ENCODE measurements around the gene THRB. TPM values are rescaled to one million over a fixed set of nuclear protein-coding genes. Genes with fewer than 3 reads are reported as not detected.

The THRB gene
- total RNA-seq, 2 experiments from 2014 or later, result not detected

- no peaks in the 10 kb centered on the region for H3K36me3 Mint-ChIP-seq
- no peak overlapping the region for H3K4me3 Mint-ChIP-seq
- no peak for ATAC-seq
- CTCF ChIA-PET, result interaction anchor here (0.7 kb wide), 1 partner anchor 13 kb away, joined by 3 read pairs; no protein-coding TSS in a partner anchor
- no peak for DNase-seq
- no peaks in the 10 kb centered on the region for H3K9me3 Mint-ChIP-seq (ENCODE audit: low read depth)
- H3K27ac Mint-ChIP-seq, result no peak overlapping the region
- H3K4me1 Mint-ChIP-seq, result no peaks in the 10 kb centered on the region
- peaks cover 5% of the 10 kb centered on the region for H3K27me3 Mint-ChIP-seq
Measured at GRCh38 chr3:24305795-24306467, 188.7 kb downstream of the THRB start.

- H3K27ac Mint-ChIP-seq, result no peak overlapping the region
- no peak for DNase-seq
- no peaks in the 10 kb centered on the region for H3K36me3 Mint-ChIP-seq
- no peaks in the 10 kb centered on the region for H3K4me1 Mint-ChIP-seq
- no peaks in the 10 kb centered on the region for H3K9me3 Mint-ChIP-seq (ENCODE audit: low read depth)
- no peak overlapping the region for H3K4me3 Mint-ChIP-seq
- no peak for ATAC-seq
- CTCF ChIA-PET, result no interaction called here
- peaks cover 3% of the 10 kb centered on the region for H3K27me3 Mint-ChIP-seq
Measured at GRCh38 chr3:24303057-24303754, 191.4 kb downstream of the THRB start.

GRCh38 chr3:24302396-24302795 lies 192.3 kb downstream of the THRB start:
- CTCF ChIA-PET, result no interaction called here
- no peaks in the 10 kb centered on the region for H3K27me3 Mint-ChIP-seq
- no peak overlapping the region for H3K27ac Mint-ChIP-seq
- H3K4me3 Mint-ChIP-seq, result no peak overlapping the region
- no peaks in the 10 kb centered on the region for H3K4me1 Mint-ChIP-seq
- H3K36me3 Mint-ChIP-seq, result no peaks in the 10 kb centered on the region
- ATAC-seq, result no peak
- no peak for DNase-seq
- H3K9me3 Mint-ChIP-seq (ENCODE audit: low read depth), result no peaks in the 10 kb centered on the region

- CTCF ChIA-PET, result no interaction called here
- no peak for DNase-seq
- Mint-ChIP-seq H3K4me1 (no peaks in the 10 kb centered on the region), H3K27me3 (no peaks in the 10 kb centered on the region), H3K36me3 (no peaks in the 10 kb centered on the region), H3K9me3 (ENCODE audit: low read depth) (no peaks in the 10 kb centered on the region), H3K27ac (no peak overlapping the region), H3K4me3 (no peak overlapping the region)
- ATAC-seq, result no peak
Measured at GRCh38 chr3:24300949-24301348, 193.7 kb downstream of the THRB start.

GRCh38 chr3:24299806-24300626 lies 194.6 kb downstream of the THRB start:
- H3K36me3 Mint-ChIP-seq, result no peaks in the 10 kb centered on the region
- no peaks in the 10 kb centered on the region for H3K4me1 Mint-ChIP-seq
- H3K27ac Mint-ChIP-seq, result no peak overlapping the region
- ATAC-seq (no peak), DNase-seq (no peak)
- CTCF ChIA-PET, result no interaction called here
- H3K4me3 Mint-ChIP-seq, result no peak overlapping the region
- H3K27me3 Mint-ChIP-seq, result no peaks in the 10 kb centered on the region
- H3K9me3 Mint-ChIP-seq (ENCODE audit: low read depth), result no peaks in the 10 kb centered on the region

- no peaks in the 10 kb centered on the region for H3K9me3 Mint-ChIP-seq (ENCODE audit: low read depth)
- ATAC-seq (no peak), DNase-seq (no peak)
- H3K4me3 Mint-ChIP-seq, result no peak overlapping the region
- no peaks in the 10 kb centered on the region for H3K36me3 Mint-ChIP-seq
- H3K4me1 Mint-ChIP-seq, result no peaks in the 10 kb centered on the region
- no peak overlapping the region for H3K27ac Mint-ChIP-seq
- CTCF ChIA-PET, result no interaction called here
- no peaks in the 10 kb centered on the region for H3K27me3 Mint-ChIP-seq
Measured at GRCh38 chr3:24299246-24299805, 195.3 kb downstream of the THRB start.

GRCh38 chr3:24296441-24297205 lies 198.0 kb downstream of the THRB start:
- no peaks in the 10 kb centered on the region for H3K27me3 Mint-ChIP-seq

GRCh38 chr3:24294150-24294549 lies 200.5 kb downstream of the THRB start:
- DNase-seq (no peak), ATAC-seq (no peak)
- Mint-ChIP-seq H3K36me3 (no peaks in the 10 kb centered on the region), H3K4me1 (no peaks in the 10 kb centered on the region), H3K27ac (no peak overlapping the region), H3K9me3 (ENCODE audit: low read depth) (no peaks in the 10 kb centered on the region), H3K4me3 (no peak overlapping the region), H3K27me3 (no peaks in the 10 kb centered on the region)
- CTCF ChIA-PET, result no interaction called here

More at GRCh38 chr3:24296441-24297205, 198.0 kb downstream of the THRB start:
- no peaks in the 10 kb centered on the region for H3K9me3 Mint-ChIP-seq (ENCODE audit: low read depth)
- ATAC-seq, result no peak
- H3K36me3 Mint-ChIP-seq, result no peaks in the 10 kb centered on the region
- H3K4me3 Mint-ChIP-seq, result no peak overlapping the region
- H3K4me1 Mint-ChIP-seq, result no peaks in the 10 kb centered on the region
- H3K27ac Mint-ChIP-seq, result no peak overlapping the region
- CTCF ChIA-PET, result no interaction called here
- no peak for DNase-seq

- H3K9me3 Mint-ChIP-seq (ENCODE audit: low read depth), result no peaks in the 10 kb centered on the region
- H3K4me1 Mint-ChIP-seq, result no peaks in the 10 kb centered on the region
- DNase-seq, result no peak
- ATAC-seq, result no peak
- no peaks in the 10 kb centered on the region for H3K36me3 Mint-ChIP-seq
- no peak overlapping the region for H3K4me3 Mint-ChIP-seq
- H3K27me3 Mint-ChIP-seq, result no peaks in the 10 kb centered on the region
- CTCF ChIA-PET, result no interaction called here
- H3K27ac Mint-ChIP-seq, result no peak overlapping the region
Measured at GRCh38 chr3:24291646-24292045, 203.0 kb downstream of the THRB start.

GRCh38 chr3:24290596-24290995 lies 204.1 kb downstream of the THRB start:
- ATAC-seq (no peak), DNase-seq (no peak)
- H3K36me3 Mint-ChIP-seq, result no peaks in the 10 kb centered on the region
- no peak overlapping the region for H3K4me3 Mint-ChIP-seq
- no peaks in the 10 kb centered on the region for H3K27me3 Mint-ChIP-seq
- CTCF ChIA-PET, result no interaction called here
- no peak overlapping the region for H3K27ac Mint-ChIP-seq
- H3K9me3 Mint-ChIP-seq (ENCODE audit: low read depth), result no peaks in the 10 kb centered on the region
- H3K4me1 Mint-ChIP-seq, result no peaks in the 10 kb centered on the region

GRCh38 chr3:24288496-24289236 lies 206.0 kb downstream of the THRB start:
- H3K27ac Mint-ChIP-seq, result no peak overlapping the region
- H3K36me3 Mint-ChIP-seq, result no peaks in the 10 kb centered on the region
- H3K9me3 Mint-ChIP-seq (ENCODE audit: low read depth), result no peaks in the 10 kb centered on the region
- H3K4me1 Mint-ChIP-seq, result no peaks in the 10 kb centered on the region
- no peak overlapping the region for H3K4me3 Mint-ChIP-seq
- H3K27me3 Mint-ChIP-seq, result no peaks in the 10 kb centered on the region
- no peak for ATAC-seq
- CTCF ChIA-PET, result no interaction called here
- DNase-seq, result no peak

GRCh38 chr3:24287755-24288450 lies 206.7 kb downstream of the THRB start:
- CTCF ChIA-PET, result no interaction called here
- Mint-ChIP-seq H3K4me1 (no peaks in the 10 kb centered on the region), H3K4me3 (no peak overlapping the region), H3K27me3 (no peaks in the 10 kb centered on the region), H3K9me3 (ENCODE audit: low read depth) (no peaks in the 10 kb centered on the region), H3K27ac (no peak overlapping the region), H3K36me3 (no peaks in the 10 kb centered on the region)
- DNase-seq (no peak), ATAC-seq (no peak)

Data from activated CD8-positive, alpha-beta memory T cell treated with anti-CD3 and anti-CD28 coated beads, Interleukin-2, amount 10 ng/mL, durations not matched to agents 7 days and 5 days (primary cell).